HG03066 (cell line): ENCODE measurements around the gene MFRP.

Experiments used
- ATAC-seq: cut with Tn5 transposase; IDR thresholded peaks from one replicate; pipeline ENCODE4 v1.9.1; 2021; ENCODE audit warnings: low read depth; ENCODE audit not compliant: unreplicated experiment

Gene MFRP

GRCh38 chr11:119373059-119373920, 26.8 kb upstream of the MFRP start:
- ATAC-seq, result no peak

- no peak for ATAC-seq
These were observed 26.0 kb upstream of the MFRP start for GRCh38 chr11:119372260-119373058.

- ATAC-seq, result no peak
These were observed 25.3 kb upstream of the MFRP start for GRCh38 chr11:119371778-119372182.

- no peak for ATAC-seq
These were observed 24.6 kb upstream of the MFRP start for GRCh38 chr11:119371067-119371601.

- no peak for ATAC-seq
These were observed 24.1 kb upstream of the MFRP start for GRCh38 chr11:119370486-119371046.

GRCh38 chr11:119369132-119369925, 22.8 kb upstream of the MFRP start:
- no peak for ATAC-seq

- no peak for ATAC-seq
These were observed 21.9 kb upstream of the MFRP start for GRCh38 chr11:119368121-119369034.

- no peak for ATAC-seq
These were observed 21.2 kb upstream of the MFRP start for GRCh38 chr11:119367661-119368120.

GRCh38 chr11:119366690-119367620, 20.4 kb upstream of the MFRP start:
- ATAC-seq, result no peak

GRCh38 chr11:119365071-119365591, 18.6 kb upstream of the MFRP start:
- no peak for ATAC-seq

- no peak for ATAC-seq
These were observed 17.5 kb upstream of the MFRP start for GRCh38 chr11:119363851-119364590.

- no peak for ATAC-seq
These were observed 16.8 kb upstream of the MFRP start for GRCh38 chr11:119363081-119363850.

- ATAC-seq, result no peak
These were observed 16.2 kb upstream of the MFRP start for GRCh38 chr11:119362741-119363080.

- no peak for ATAC-seq
These were observed 15.6 kb upstream of the MFRP start for GRCh38 chr11:119361941-119362725.

- no peak for ATAC-seq
These were observed 14.7 kb upstream of the MFRP start for GRCh38 chr11:119361056-119361787.
